NCI-H128 (cell line): ENCODE data around the gene CRTC1.

Experiments used
- DNase-seq: peaks from one replicate; lab custom pipeline; 2025; ENCODE audit not compliant: unreplicated experiment; lab: John Stamatoyannopoulos, UW

The CRTC1 gene

DNA sequence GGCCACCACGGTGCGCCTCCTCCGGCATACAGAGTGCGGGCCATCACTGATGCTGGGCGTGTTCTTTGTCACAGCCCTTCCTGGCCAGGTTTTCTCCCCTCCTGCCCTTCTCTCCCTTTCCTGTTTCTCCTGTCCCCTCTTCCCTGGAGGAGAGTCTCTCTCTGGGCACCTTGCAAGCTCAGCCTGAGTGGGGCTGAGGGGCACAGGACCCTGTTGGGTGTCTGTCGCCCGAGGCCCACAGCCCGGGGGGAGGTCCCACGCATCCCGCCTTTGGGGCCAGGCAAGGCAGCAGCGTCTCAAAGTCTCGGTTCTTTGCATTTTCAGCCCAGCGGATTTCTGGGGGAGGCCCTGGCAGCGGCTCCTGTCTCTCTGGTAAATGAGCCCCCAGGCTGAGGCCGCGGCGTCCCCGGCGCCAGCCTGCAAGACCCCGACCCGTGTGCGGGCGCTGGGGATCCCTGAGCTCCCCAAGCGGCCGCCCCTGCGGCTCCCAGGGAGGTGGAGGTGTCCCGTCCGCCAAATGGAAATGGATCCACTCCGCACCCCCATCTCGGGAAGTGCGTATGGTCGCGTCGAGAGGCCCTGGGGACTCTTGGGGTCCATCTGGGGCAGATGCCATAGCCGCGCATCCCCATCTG, 60.4 kb downstream of the CRTC1 start:
- DNase-seq = no peak

DNA sequence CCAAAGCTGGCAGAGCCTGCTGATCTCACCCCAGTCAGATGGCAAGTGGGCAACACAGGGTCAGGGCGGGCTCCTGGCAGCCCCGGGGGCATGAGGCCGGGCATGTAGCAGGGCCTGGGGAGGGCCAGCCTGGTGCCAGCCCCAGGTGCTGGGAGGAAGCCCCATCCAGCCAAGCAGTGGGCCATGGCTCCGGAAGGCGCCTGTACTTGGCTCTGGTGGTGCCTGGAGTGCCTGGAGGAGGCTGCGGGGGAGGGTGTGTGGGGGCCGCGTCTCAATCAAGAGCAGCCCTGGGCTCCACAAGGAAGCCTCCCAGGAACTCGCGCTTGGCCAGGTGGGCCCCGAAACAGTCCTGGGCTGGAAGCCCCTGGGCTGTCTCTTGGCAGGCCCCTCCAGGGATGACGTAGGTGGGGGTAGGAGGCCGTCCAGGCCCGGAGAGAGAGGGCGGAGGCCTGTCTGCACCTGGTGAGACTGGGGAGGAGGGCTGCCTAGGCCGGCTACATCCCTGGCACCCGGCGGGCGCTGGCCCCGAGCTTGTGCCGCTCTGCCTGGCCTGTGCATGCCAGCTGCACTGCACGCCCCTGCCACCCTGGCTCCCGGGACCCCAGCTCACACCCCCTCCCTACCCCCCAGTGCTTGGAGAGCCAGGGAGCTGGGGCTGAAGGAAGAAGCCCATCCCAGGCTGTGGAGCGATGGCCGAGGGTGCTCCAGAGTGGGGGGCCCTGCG, 61.7 kb downstream of the CRTC1 start:
- no peak for DNase-seq

DNA sequence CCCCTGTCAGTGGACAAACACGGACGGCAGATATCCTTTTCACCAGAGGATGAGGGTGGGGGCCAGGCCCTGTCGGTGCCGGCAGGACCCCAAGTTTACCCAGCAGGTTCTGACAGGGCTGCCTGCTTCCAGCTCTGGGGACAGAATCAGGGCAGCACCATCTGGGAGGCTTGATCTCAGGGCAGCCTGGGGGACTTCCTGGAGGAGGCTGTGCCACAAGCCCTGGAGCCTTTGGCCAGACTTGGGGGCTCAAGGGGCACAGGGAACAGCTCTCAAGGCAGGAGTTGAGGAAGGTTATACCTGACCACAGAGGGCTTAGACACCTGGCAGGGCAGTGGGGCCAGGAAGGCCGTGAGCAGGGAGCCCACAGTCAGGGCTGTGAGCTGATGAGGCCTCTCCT, 62.5 kb downstream of the CRTC1 start:
- DNase-seq = no peak

GRCh38 chr19:18746401-18747325, 63.2 kb downstream of the CRTC1 start:
- DNase-seq = no peak

DNA sequence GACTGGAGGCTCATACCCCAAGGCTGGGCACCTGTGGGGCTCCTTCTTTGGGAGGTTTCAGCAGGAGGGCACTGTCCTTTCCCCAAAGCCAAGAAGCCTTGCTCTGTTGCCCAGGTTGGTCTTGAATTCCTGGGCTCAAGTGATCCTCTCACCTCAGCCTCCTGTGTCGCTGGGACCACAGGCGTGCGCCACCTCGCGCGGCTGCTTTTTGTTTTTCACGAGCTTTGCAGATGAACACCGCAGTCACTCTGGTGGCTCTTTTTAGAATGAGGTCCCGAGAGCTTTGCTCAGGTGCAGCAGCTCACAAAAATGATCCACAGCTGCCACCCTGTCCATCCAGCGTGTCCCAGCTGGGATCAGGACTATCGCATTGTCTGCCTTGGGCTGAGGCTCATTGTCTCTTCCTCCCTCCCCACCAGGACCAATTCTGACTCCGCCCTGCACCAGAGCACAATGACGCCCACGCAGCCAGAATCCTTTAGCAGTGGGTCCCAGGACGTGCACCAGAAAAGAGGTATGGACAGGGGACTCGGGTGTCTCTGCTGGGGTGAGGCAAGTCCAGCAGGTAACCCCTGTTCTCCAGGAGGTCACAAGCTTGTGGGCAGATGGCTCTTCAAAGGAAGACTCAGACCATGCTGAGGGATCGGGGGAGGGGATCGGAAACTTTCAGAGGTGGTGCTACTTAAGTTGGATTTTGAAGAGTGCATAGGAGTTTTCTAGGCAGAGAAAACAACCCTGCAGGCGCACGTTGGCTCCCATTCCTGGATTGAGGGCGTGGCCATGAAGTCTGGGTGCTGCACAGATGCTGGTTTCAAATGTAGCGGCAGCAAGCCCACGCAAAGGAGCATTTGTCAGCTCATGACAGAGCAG, 66.1 kb downstream of the CRTC1 start:
- no peak for DNase-seq

DNA sequence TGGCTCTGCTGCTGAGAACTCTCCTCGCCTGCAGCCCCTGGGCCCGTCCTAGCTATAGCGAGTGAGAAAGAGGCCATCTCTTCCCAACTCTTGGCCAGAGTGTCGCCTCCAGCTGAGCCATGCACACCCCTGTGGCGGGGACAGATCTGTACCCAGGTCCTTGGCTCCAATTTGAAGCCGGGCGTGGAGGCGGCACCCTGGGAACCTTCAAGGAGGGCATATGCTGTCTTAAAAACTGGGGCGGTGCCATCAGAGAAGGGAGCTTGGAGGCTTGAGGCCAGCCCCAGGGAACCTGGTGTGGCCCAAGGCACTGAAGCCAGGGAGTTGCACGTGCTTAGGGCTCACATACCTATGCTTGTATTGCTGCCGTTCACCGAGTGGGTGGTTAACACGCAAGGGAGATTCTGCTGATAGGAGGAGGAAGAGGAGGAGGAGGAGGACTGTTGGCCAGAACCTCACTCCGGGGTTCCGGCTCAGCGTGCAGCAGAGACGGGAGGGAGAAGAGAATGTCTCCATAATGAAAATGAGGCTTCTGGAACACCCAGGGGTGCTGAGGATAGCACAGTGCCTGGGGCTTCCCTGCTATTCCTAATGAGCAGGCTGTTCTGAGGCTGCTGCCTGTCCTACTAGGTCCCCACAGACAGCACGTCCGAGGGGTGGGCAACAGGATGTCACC, 67.0 kb downstream of the CRTC1 start:
- no peak for DNase-seq

GRCh38 chr19:18751571-18751970, 68.1 kb downstream of the CRTC1 start:
- DNase-seq = no peak

DNA sequence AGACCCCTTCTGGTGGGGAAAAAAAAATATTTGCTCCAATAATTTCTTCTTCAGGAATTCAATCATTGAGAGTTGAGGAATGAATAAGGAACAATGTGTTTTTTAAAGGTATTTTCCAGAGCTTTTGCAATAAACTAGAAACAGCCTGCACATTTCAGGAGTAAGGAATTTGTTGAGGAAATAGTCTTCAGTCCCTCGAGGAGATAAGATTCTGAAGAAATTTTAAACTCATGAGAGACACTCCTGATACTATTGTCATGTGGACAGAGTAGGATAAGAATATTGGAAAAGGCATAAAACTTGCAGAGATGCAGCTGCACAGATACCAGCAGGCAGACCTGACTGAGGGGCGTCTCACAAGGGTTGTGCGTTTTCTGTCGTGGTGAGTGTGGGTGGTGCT, 71.0 kb downstream of the CRTC1 start:
- DNase-seq = no peak

DNA sequence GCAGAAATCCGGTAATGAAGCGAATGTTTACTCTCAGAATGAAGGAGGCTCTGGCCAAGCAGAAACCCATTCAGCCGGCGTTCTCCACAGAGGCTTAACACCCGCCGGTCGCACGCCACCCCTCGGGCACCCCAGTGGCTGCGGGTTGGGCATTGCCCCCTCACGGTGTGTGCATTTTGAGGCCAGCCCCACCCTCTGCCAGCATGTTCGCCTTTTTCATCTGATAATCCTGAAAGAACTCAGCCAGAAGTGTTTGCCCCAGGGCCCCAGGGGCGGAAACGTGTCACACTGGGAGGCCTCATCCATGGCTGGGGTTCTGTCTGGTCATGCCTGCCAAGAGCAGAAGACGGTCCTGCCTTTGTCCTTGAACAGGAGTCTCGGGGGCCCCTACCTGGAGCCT, 73.4 kb downstream of the CRTC1 start:
- DNase-seq = no peak

GRCh38 chr19:18759304-18759994, 76.0 kb downstream of the CRTC1 start:
- no peak for DNase-seq

GRCh38 chr19:18759995-18760426, 76.5 kb downstream of the CRTC1 start:
- no peak for DNase-seq

DNA sequence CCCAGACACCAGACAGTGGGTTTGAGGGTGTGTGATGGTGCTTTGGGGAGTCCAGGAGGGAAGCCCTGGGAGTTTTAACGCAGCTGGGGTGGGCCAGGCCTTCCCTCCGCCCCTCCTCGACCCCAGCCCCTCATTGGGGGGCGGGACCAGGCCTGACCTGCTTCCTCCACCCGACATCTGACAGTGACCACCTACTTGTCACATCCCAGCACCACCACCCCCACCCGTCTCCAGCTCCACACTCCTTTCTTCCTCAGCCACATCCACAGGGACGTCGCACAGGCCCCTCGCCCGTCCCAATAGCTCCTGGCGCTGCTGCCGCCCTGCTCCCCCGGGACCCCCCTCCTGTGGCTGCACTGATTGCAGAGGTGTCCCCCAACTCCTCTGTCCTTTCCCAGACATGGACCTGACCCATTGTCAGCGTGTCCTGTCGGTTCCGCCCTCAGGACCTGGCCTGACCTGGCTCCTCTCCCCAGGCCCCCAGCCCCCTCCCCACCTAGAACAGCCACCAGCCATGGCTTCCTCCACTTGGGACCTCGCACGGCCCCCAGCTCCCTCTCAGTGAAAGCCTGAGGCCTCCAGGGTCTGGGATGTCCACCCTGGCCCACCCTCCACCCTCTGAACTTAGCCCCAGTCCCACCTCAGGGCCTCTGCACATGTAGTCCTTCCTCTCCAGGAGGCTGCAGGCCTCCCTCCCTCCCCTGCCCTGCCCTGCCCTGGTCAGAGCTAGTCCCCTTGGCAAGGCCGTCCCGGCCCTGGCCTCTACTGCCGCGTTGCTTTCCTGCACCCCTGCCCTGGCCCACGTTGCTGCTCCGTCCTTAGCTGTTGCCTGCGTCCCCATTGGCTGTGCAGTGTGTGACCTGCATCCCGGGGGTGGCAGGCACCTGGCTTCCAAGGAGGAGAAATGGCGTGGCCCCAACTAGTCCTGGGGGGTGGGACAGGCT, 77.2 kb downstream of the CRTC1 start:
- DNase-seq = no peak

DNA sequence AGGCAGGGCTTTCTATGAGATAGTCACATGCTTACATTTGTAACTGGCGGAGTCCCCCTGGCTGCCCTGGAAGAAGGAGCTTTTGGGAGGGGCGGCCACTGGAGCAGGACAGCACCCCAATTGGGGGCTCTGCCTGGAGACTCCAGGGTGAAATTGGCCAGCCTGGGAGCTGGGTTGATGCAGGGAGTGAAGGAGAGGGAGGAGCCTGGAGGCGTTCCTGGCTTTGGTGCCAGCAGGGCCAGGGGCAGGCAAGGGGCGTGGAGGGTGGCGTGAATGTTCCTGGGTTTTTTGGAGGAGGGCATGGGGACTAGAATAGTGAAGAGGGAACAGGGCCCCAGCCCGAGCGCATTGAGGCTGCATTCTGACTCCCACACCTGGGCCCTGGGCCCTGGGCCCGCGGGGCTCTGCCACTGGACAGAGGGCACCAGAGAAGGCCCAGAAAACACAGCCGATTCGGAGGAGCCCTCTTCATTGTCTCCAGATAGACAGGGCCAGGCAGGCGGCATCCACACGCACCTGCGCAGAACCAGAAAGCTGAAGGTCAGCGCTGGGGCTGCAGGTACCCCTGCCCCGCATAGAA, 78.1 kb downstream of the CRTC1 start:
- no peak for DNase-seq

GRCh38 chr19:18762125-18763023, 78.9 kb downstream of the CRTC1 start:
- DNase-seq = peak; percentile 77

- DNase-seq = no peak
Measured at GRCh38 chr19:18763674-18764590, 80.5 kb downstream of the CRTC1 start.

GRCh38 chr19:18764591-18765051, 81.1 kb downstream of the CRTC1 start:
- no peak for DNase-seq
